GM12878 (cell line): Measurements from ENCODE around the gene NFKB2.

Experiments used
- CTCF ChIP-seq, 3 experiments: IDR thresholded peaks in 2 of 3; conservative IDR thresholded peaks in 1 of 3; 2 replicates each; pipeline ENCODE4 v1.5.1; 2011; ENCODE audit warnings: low read depth in 3 of 3, low read length in 3 of 3, mild to moderate bottlenecking in 3 of 3, control low read depth in 2 of 3, moderate library complexity in 2 of 3, inconsistent platforms in 1 of 3, mixed read lengths in 1 of 3; ENCODE audit not compliant: control insufficient read depth in 2 of 3, insufficient read depth in 1 of 3; ENCODE audit errors: extremely low read depth in 1 of 3
- REST ChIP-seq: IDR thresholded peaks from 2 replicates; pipeline ENCODE4 v1.6.1; 2012; ENCODE audit warnings: mild to moderate bottlenecking, low read depth, low read length

GRCh38 chr10:102358712-102359382 lies 36.7 kb upstream of the NFKB2 start:
- no peak for TF ChIP-seq REST
- no peak for TF ChIP-seq CTCF (IDR thresholded peaks at IDR 0.05 in 2 of 3, conservative IDR thresholded peaks at IDR 0.05 in 1 of 3; ENCODE audit: control insufficient read depth in 2 of 3, extremely low read depth in 1 of 3, insufficient read depth in 1 of 3, low read depth in 3 of 3, low read length in 3 of 3)
